HG03139 (cell line): Measurements from ENCODE around the gene ACOT8.
"Not testable (repeated sequence)": the region's sequence is repeated elsewhere in the genome, so short reads cannot be mapped to it uniquely, and the experiment has no call there.

Experiments
- ATAC-seq: cut with Tn5 transposase; IDR thresholded peaks from one replicate; pipeline ENCODE4 v1.9.1; 2021; ENCODE audit not compliant: unreplicated experiment

Gene ACOT8

GRCh38 chr20:45857114-45857881 lies at the start of gene ACOT8, which contains the start of gene ZSWIM3:
Gene ACOT8, minus strand, starts transcription at chr20:45857392. Its CDS starts 77 bp downstream, at chr20:45857315.
Gene ZSWIM3, plus strand, starts transcription at chr20:45857614. Its CDS starts 212 bp downstream, at chr20:45857826.
- peak; percentile 88 for ATAC-seq

DNA sequence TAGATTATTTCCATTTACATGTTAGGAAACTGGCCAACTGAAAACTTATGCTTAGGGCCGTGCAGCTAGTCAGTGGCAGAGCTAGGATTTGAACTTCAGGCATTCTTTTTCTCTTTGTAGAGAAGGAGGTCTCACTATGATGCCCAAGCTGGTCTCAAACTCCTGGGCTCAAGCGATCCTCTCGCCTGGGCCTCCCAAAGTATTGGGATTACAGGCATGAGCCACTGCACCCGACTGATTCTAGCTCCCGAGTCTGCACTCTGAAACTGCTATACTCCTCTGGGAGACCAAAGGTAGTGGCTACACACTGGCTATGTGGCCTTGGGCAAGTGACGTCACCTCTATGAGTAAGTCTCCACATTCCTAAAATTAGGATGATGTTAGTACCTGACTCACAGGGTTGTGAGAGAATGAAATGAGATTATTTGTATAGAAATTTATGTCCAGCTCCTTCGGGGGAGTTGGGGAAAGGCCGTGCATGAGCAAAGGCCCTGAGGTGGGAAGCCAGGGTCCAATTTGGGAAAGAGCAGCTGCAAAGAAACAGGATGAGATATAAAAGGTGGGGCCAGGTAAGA lies 48.4 kb upstream of the ACOT8 start:
- no peak for ATAC-seq

GRCh38 chr20:45904583-45905504 lies 47.7 kb upstream of the ACOT8 start:
- ATAC-seq = no peak

GRCh38 chr20:45902199-45902701 lies 45.1 kb upstream of the ACOT8 start:
- no peak for ATAC-seq

GRCh38 chr20:45901332-45901731 lies 44.1 kb upstream of the ACOT8 start:
- ATAC-seq = not testable (repeated sequence)

DNA sequence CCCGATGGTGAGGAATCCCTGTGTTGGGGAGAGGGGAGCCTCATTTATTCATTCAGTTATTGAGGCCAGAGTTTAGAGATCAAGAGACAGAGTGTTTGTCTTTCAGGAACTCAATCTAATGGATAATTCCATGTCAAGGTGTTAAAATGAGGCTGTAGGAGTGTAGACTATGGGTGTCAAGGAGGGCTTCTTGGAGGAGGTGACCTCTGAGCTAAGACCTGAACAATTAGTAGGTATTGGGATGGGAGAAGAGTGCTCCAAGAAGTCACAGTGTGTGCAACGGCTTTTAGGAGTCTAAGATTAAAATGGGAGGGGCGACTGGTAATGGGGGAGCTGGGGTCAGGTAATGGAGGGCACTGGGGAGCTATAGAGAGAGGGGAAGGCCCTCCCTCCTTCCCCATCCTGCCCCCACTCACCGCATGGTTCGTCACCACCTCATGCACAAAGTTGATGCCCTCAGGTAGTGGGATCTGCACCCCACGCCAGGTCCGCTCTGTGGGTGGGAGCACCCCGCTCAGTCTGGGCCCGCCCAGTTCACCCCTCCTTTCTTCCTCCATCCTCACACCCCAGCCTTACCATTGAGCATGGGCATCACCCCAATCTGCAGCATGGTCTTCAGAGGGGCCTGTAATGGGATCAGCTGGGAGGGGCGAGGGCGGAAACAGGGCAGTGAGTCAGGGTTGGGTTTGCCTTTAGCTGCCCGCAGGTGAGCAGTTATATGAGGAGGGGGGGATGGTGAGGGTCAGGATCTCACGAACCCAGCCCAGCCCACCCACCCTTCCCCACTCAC lies 42.0 kb upstream of the ACOT8 start:
- ATAC-seq = no peak

GRCh38 chr20:45898285-45898684 lies 41.1 kb upstream of the ACOT8 start:
- ATAC-seq = no peak

DNA sequence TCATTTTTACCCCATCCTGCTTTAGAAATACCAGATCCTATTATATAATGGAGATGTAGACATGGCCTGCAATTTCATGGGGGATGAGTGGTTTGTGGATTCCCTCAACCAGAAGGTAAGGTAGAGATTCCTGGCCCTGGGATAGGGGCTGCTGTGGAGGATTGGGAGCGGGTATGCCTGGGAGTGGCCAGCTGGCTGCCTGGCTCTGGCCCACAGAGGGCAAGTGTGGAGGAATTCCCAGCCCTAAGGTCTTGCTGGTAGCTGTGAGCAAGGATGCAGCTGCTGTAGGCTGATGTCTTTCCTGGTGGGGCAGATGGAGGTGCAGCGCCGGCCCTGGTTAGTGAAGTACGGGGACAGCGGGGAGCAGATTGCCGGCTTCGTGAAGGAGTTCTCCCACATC lies 40.5 kb upstream of the ACOT8 start:
- no peak for ATAC-seq

- no peak for ATAC-seq
Measured at GRCh38 chr20:45897289-45897688, 40.1 kb upstream of the ACOT8 start.

DNA sequence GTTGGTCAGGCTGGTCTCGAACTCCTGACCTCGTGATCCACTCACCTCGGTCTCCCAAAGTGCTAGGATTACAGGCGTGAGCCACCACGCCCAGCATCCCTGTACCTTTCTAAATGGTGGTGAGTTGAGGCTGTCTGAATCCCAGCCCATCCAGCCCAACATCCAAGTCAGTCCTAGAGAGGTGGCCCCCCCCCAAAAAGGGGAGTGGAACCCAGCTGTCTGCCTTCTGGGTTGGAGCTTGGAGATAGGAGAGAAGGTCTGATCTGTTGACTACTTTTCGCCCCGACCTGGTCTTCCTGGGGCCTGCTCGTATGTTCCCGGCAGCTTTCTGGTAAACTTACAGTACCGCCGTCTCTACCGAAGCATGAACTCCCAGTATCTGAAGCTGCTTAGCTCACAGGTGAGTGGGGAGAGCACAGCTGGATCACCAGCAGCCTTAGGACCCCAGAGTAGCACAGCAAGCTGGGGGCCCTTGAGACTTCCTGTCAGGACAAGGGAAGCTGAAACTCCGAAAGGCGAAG lies 39.5 kb upstream of the ACOT8 start:
- ATAC-seq = no peak

- ATAC-seq = no peak
Measured at GRCh38 chr20:45894797-45895196, 37.6 kb upstream of the ACOT8 start.

DNA sequence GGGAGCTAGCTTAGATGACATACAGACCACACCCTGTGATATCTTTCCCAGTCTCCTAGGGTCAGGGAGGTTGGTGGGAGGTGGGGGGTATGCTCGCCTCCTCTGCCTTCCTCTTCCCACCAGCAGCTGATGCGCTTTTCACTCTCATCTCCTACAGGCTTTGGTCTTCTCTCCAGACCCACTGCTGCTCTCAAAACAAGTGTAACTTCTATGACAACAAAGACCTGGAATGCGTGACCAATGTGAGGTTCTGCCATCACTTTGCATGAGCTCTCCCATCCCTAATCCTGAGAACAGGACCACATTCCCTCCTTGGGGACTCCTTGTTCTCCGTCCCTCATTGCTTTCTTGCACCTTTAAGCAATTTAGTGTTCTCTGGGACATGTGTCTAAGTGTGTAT lies 36.6 kb upstream of the ACOT8 start:
- no peak for ATAC-seq

DNA sequence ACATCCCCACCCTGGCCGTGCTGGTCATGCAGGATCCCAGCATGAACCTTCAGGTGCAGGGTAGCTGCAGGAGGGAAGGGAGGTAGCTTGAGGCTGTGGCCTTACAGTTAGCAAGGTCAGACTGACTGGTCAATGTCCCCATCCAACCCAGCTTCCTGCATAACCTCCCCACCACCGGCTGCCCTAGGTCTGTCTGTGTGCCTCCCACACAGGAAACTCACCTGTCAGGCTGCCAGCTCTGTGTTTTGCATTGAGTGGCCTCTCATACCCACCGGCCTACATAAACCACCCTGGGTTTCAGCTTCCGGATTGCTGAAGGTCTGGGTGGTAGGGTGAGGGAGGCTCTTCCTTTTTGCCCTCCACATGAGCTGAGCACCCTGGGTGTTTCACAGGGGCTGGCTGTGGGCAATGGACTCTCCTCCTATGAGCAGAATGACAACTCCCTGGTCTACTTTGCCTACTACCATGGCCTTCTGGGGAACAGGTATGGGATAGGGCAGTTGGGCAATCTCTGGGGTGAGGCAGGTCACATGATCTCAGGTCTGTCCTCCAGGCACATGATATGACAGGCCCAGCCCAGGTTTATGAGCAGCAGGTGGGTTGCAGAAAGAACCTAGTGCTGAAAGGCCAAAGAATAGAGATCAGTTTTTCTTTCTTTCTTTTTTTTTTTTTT lies 35.8 kb upstream of the ACOT8 start:
- no peak for ATAC-seq

DNA sequence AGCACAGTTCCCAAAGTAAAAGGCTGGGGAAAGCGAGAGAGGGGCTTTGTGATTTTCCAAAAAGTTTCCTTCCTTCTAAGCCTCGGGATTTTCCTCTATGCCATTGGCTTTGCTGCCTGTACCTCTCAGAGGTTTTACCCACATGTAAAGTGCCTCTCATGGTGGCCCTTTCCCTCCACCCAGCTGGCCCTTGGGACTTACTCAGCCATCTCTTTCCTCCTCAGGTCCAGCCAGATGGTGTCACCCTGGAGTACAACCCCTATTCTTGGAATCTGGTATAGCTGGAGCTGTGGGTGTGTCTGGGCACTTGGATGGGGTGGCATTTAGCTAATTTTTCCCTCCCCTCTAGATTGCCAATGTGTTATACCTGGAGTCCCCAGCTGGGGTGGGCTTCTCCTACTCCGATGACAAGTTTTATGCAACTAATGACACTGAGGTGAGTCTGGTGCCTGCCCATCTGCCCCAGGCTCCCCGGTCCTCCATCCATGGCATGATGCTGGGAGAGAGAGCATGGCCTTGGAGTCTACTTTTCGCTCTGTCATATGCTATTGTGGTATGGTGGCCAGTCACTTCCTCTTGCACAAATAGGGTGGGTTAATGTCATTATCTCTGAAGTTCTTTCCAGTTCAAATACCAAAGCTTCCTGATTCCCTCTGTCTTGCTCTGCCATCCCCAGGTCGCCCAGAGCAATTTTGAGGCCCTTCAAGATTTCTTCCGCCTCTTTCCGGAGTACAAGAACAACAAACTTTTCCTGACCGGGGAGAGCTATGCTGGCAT lies 35.0 kb upstream of the ACOT8 start:
- ATAC-seq = no peak

DNA sequence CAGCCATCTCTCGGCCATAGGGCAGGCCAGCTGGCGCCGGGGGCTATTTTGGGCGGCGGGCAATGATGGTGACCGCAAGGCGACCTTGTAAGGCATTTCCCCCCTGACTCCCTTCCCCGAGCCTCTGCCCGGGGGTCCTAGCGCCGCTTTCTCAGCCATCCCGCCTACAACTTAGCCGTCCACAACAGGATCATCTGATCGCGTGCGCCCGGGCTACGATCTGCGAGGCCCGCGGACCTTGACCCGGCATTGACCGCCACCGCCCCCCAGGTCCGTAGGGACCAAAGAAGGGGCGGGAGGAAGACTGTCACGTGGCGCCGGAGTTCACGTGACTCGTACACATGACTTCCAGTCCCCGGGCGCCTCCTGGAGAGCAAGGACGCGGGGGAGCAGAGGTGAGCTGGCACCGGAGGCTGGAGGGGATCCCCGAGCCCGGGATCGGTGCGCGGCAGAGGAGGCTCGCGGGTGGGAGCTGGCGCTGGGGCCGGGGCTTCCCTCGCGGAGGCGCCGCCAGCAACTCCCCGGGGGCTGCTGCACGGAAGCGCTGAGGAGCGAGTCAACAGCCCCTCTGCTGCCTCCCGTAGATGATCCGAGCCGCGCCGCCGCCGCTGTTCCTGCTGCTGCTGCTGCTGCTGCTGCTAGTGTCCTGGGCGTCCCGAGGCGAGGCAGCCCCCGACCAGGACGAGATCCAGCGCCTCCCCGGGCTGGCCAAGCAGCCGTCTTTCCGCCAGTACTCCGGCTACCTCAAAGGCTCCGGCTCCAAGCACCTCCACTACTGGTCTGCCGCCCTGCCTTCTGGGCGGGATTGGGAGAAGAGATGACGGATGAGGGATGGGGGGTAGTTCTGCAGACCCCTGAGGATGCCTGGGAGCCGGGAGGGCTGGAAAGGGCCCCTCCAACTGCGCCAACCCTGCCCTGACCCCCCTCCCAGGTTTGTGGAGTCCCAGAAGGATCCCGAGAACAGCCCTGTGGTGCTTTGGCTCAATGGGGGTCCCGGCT lies 34.1 kb upstream of the ACOT8 start, which contains the start of the genes CTSA and NEURL2:
CTSA (plus strand) TSS at position 351 of the 999 bp plus-strand sequence; CDS start at position 585, 234 bp downstream.
NEURL2 (minus strand) TSS at position 224 of the 999 bp plus-strand sequence; CDS start at position 7, 217 bp downstream.
- peak; percentile 69 for ATAC-seq

- no peak for ATAC-seq
Measured at GRCh38 chr20:45890077-45890984, 33.1 kb upstream of the ACOT8 start.
